LNCAP (cell line): ENCODE measurements around the gene HS6ST3.

Experiments
- CTCF ChIP-seq: fragments of 450-650 bp; IDR thresholded peaks from 2 replicates; pipeline ENCODE4 v1.5.1; 2017; ENCODE audit warnings: mild to moderate bottlenecking

HS6ST3 gene

GRCh38 chr13:96415831-96416385 is 326.0 kb downstream of the HS6ST3 start:
- TF ChIP-seq CTCF = no peak

GRCh38 chr13:96417939-96418685 is 328.2 kb downstream of the HS6ST3 start:
- no peak for TF ChIP-seq CTCF

- TF ChIP-seq CTCF = no peak
Observed at GRCh38 chr13:96421314-96421713, 331.4 kb downstream of the HS6ST3 start.

- TF ChIP-seq CTCF = no peak
Observed at GRCh38 chr13:96422002-96422401, 332.1 kb downstream of the HS6ST3 start.

- TF ChIP-seq CTCF = no peak
Observed at GRCh38 chr13:96426167-96426566, 336.3 kb downstream of the HS6ST3 start.

GRCh38 chr13:96428911-96429310 is 339.0 kb downstream of the HS6ST3 start:
- no peak for TF ChIP-seq CTCF

- no peak for TF ChIP-seq CTCF
Observed at GRCh38 chr13:96431044-96431581, 341.2 kb downstream of the HS6ST3 start.
